HCEC 1CT (cell line): ENCODE results near the gene ANKRD61.
"Not testable (repeated sequence)": the region's sequence is repeated elsewhere in the genome, so short reads cannot be mapped to it uniquely, and the experiment has no call there.

ENCODE experiments used
- DNase-seq: peaks from one replicate; pipeline ENCODE4 v3.0.0-alpha.2; 2017

ANKRD61 gene

GRCh38 chr7:6032167-6032566, 991 bp downstream of the ANKRD61 start:
- DNase-seq, result no peak

- DNase-seq, result no peak
Measured at GRCh38 chr7:6032641-6033040, 1.5 kb downstream of the ANKRD61 start.

- DNase-seq, result no peak
Measured at GRCh38 chr7:6035165-6035564, 4.0 kb downstream of the ANKRD61 start.

- DNase-seq, result no peak
Measured at GRCh38 chr7:6035686-6036085, 4.5 kb downstream of the ANKRD61 start.

GRCh38 chr7:6049780-6050179, 18.6 kb downstream of the ANKRD61 start:
- no peak for DNase-seq

GRCh38 chr7:6051185-6051584, 20.0 kb downstream of the ANKRD61 start:
- not testable (repeated sequence) for DNase-seq

GRCh38 chr7:6056616-6057015, 25.4 kb downstream of the ANKRD61 start:
- DNase-seq, result no peak

GRCh38 chr7:6057316-6058129, 26.3 kb downstream of the ANKRD61 start:
- DNase-seq, result no peak

- not testable (repeated sequence) for DNase-seq
Measured at GRCh38 chr7:6059941-6060340, 28.8 kb downstream of the ANKRD61 start.

- no peak for DNase-seq
Measured at GRCh38 chr7:6071406-6071805, 40.2 kb downstream of the ANKRD61 start.

- DNase-seq, result no peak
Measured at GRCh38 chr7:6074612-6075380, 43.6 kb downstream of the ANKRD61 start.

GRCh38 chr7:6078548-6078947, 47.4 kb downstream of the ANKRD61 start:
- no peak for DNase-seq

- DNase-seq, result not testable (repeated sequence)
Measured at GRCh38 chr7:6083047-6083446, 51.9 kb downstream of the ANKRD61 start.
